Sigmoid colon (tissue), 4 donors: Measurements from ENCODE around the gene NME3.

Experiments
- CTCF ChIP-seq, 4 experiments: fragments of 450-650 bp in 3 of 4; fragments of 200-600 bp in 1 of 4; IDR thresholded peaks; one replicate each; pipeline ENCODE4 v1.5.1; 2016 to 2019; ENCODE audit warnings: antibody characterized with exemption in 4 of 4, mild to moderate bottlenecking in 3 of 4, moderate library complexity in 2 of 4
- EP300 ChIP-seq, 4 donors: sonication (generic); formaldehyde crosslinking; IDR thresholded peaks; one replicate each; pipeline ENCODE4 v1.6.1; 2017; ENCODE audit warnings: antibody characterized with exemption in 4 of 4
- POLR2A ChIP-seq, 2 donors: fragments of 450-650 bp; IDR thresholded peaks; one replicate each; pipeline ENCODE4 v1.6.1; 2016; ENCODE audit warnings: antibody characterized with exemption in 2 of 2, mild to moderate bottlenecking in 2 of 2, moderate library complexity in 2 of 2
- POLR2AphosphoS5 ChIP-seq, 4 donors: sonication (generic); formaldehyde crosslinking; IDR thresholded peaks; one replicate each; pipeline ENCODE4 v1.6.1; 2017; ENCODE audit warnings: antibody characterized with exemption in 4 of 4

GRCh38 chr16:1752853-1753252 is 18.5 kb downstream of the NME3 start:
- TF ChIP-seq POLR2A (IDR thresholded peaks at IDR 0.05) = no peak
- no peak for TF ChIP-seq CTCF (IDR thresholded peaks at IDR 0.05)
- no peak for TF ChIP-seq POLR2AphosphoS5 (IDR thresholded peaks at IDR 0.05)
- no peak for TF ChIP-seq EP300 (IDR thresholded peaks at IDR 0.05)
